ENCODE data around the gene C19orf18. TPM values are rescaled to one million over a fixed set of nuclear protein-coding genes. Genes with fewer than 3 reads are reported as not detected.

Gene C19orf18
- 1.0 and 2.5 TPM in 2 replicates for total RNA-seq (ENCODE audit: low replicate concordance)
- long read RNA-seq: 0 reads

DNA sequence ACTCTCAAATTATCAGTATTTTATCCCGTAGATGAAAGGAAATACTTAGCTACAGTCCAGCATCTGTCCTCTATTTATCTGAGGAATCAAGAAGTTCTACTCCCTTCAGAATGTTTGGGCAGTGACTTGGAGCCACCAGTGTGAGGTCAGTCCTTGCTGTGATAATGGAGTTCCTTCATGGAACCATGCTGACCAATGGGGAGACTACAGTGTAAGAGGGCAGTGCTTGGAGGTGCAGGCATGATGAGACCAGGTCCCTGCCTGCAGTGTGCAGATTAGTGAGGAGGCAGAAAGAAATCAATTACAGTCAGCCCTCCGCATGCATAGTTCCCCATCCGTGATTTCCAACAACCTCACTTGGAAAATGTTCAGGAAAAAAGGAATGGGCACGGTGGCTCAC lies at the start of gene C19orf18:
Gene C19orf18 (minus strand): TSS at position 101 of the 400 bp plus-strand sequence. CDS start 102 bp downstream, outside the sequence.
- H3K4me1 Mint-ChIP-seq (ENCODE audit: unreplicated experiment): no peaks in the 10 kb centered on the region
- peaks cover 32% of the 10 kb centered on the region for H3K9me3 Mint-ChIP-seq
- H3K36me3 Mint-ChIP-seq: peaks cover 62% of the 10 kb centered on the region
- H3K4me3 Mint-ChIP-seq: no peak within 1 kb of the TSS
- no peak within 1 kb of the TSS for H3K27ac Mint-ChIP-seq
- TF ChIP-seq, protein P1, sequence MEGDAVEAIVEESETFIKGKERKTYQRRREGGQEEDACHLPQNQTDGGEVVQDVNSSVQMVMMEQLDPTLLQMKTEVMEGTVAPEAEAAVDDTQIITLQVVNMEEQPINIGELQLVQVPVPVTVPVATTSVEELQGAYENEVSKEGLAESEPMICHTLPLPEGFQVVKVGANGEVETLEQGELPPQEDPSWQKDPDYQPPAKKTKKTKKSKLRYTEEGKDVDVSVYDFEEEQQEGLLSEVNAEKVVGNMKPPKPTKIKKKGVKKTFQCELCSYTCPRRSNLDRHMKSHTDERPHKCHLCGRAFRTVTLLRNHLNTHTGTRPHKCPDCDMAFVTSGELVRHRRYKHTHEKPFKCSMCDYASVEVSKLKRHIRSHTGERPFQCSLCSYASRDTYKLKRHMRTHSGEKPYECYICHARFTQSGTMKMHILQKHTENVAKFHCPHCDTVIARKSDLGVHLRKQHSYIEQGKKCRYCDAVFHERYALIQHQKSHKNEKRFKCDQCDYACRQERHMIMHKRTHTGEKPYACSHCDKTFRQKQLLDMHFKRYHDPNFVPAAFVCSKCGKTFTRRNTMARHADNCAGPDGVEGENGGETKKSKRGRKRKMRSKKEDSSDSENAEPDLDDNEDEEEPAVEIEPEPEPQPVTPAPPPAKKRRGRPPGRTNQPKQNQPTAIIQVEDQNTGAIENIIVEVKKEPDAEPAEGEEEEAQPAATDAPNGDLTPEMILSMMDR (conservative IDR thresholded peaks at IDR 0.05): no peak
- no peaks in the 10 kb centered on the region for H3K27me3 Mint-ChIP-seq
- DNase-seq (ENCODE audit: extremely low spot score, unreplicated experiment): no peak

DNA sequence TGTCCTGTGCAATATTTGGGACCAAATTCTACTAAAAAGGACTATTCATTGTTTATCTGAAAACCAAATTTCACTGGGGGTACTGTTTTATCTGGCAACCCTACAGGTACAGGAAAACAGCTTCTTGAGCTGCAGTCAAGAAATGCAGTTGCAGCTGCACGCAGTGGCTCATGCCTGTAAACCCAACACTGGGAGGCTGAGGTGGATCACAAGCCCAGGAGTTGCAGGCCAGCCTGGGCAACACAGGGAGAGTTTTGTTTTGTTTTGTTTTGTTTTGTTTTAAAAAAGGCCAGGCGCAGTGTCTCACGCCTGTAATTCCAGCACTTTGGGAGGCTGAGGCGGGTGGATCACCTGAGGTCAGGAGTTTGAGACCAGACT lies 47.9 kb upstream of the C19orf18 start:
- Mint-ChIP-seq H3K4me1 (ENCODE audit: unreplicated experiment) (no peaks in the 10 kb centered on the region), H3K9me3 (peaks cover 5% of the 10 kb centered on the region), H3K27me3 (no peaks in the 10 kb centered on the region)

DNA sequence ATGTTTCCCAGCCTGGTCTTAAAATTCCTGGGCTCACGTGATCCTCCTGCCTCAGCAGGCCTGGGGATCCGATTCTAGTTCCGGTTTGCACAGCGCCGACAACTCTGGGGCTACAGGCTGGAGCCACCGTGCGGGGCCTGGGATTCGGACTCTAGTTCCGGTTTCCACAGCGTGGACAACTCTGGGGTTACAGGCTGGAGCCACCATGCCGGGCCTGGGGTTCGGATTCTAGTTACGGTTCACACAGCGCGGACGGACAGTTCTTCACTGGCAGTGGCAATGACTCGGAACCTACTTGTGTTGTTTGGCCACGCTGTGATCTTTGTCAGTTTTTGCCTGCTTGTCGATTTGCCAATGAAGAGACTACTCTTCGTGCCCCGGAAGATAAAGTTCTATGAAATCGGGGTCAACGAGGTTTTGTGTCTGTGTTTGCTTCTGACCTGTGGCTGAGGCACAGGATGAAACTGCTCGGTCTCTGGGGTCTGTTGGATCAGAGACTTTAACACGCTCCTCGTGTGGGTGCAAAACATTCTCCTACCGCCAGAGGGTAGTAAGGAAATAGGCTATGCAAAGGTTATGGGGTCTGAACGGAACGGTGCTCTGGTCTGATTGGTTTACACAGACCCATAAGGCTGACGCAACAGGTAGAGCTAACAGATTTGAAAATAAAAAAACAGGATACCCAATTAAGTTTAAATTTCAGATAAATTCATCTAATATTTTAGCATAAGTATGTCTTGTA lies 47.4 kb upstream of the C19orf18 start:
- no peaks in the 10 kb centered on the region for H3K27me3 Mint-ChIP-seq
- H3K4me1 Mint-ChIP-seq (ENCODE audit: unreplicated experiment): no peaks in the 10 kb centered on the region
- no peak overlapping the region for H3K4me3 Mint-ChIP-seq
- peaks cover 5% of the 10 kb centered on the region for H3K9me3 Mint-ChIP-seq
- no peaks in the 10 kb centered on the region for H3K36me3 Mint-ChIP-seq
- no peak for DNase-seq (ENCODE audit: extremely low spot score, unreplicated experiment)
- TF ChIP-seq, protein P1 (conservative IDR thresholded peaks at IDR 0.05): peak; percentile 69
- no peak overlapping the region for H3K27ac Mint-ChIP-seq

More for the DNA sequence above, 47.9 kb upstream of the C19orf18 start:
- TF ChIP-seq, protein P1 (conservative IDR thresholded peaks at IDR 0.05): peak; percentile 3
- Mint-ChIP-seq H3K36me3 (no peaks in the 10 kb centered on the region), H3K4me3 (no peak overlapping the region), H3K27ac (no peak overlapping the region)
- DNase-seq (ENCODE audit: extremely low spot score, unreplicated experiment): no peak

DNA sequence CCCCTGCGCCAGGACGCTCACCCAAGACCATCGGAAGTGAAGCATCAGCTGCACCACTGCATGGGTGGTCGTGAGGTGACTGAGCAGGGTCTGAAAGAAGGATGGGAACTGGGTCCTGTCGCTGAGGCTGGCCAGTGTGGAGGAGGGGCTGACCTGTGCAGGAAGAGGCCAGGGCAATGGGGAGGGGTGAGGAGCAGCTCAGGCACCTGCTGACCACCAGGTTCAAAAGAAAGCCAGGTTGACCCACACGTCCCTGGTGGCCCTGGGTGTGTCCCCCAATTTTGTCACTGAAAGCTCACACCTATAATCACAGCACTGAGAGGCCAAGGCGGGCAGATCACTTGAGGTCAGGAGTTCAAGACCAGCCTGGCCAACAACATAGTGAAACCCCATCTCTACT lies 45.8 kb upstream of the C19orf18 start:
- DNase-seq (ENCODE audit: extremely low spot score, unreplicated experiment): no peak
- no peaks in the 10 kb centered on the region for H3K4me1 Mint-ChIP-seq (ENCODE audit: unreplicated experiment)
- TF ChIP-seq, protein P1 (conservative IDR thresholded peaks at IDR 0.05): no peak
- no peaks in the 10 kb centered on the region for H3K27me3 Mint-ChIP-seq
- no peak overlapping the region for H3K27ac Mint-ChIP-seq
- H3K4me3 Mint-ChIP-seq: no peak overlapping the region
- H3K36me3 Mint-ChIP-seq: no peaks in the 10 kb centered on the region
- H3K9me3 Mint-ChIP-seq: peaks cover 5% of the 10 kb centered on the region

DNA sequence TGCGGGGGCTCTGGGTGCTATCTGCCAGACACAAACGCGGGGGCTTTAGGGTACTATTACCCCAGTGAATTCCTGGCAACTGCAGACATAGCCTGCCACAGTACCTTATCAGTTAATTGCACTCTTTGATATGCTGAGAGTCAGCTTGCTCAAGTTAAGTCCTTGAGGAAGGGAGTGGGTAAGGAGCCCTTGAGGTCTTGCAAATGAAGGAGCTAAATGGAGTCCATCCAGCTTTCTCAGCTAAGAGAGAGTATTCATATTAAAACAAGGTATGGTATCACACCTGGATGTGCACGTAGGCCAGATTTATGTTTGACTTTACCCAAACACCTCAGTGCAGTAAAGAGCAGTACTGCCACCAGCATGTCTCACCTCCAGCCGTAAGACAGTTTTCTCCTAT lies 39.8 kb upstream of the C19orf18 start:
- no peak overlapping the region for H3K27ac Mint-ChIP-seq
- no peaks in the 10 kb centered on the region for H3K27me3 Mint-ChIP-seq
- no peaks in the 10 kb centered on the region for H3K4me1 Mint-ChIP-seq (ENCODE audit: unreplicated experiment)
- peaks cover 15% of the 10 kb centered on the region for H3K36me3 Mint-ChIP-seq
- H3K9me3 Mint-ChIP-seq: peaks cover 6% of the 10 kb centered on the region
- H3K4me3 Mint-ChIP-seq: no peak overlapping the region
- TF ChIP-seq, protein P1 (conservative IDR thresholded peaks at IDR 0.05): no peak
- DNase-seq (ENCODE audit: extremely low spot score, unreplicated experiment): no peak

Measured in type B pancreatic cell (in vitro differentiated cells).